Endothelial cell of umbilical vein (primary cell): ENCODE measurements around the gene SPTSSB. TPM values are rescaled to one million over a fixed set of nuclear protein-coding genes. Genes with fewer than 3 reads are reported as not detected.

Experiments
- BruUV-seq: library from RNA; stranded (reverse); fragments of 400-500 nt; replicated peaks from 2 replicates; lab custom pipeline; 2021; lab: Mats Ljungman, UMichigan
- CTCF ChIA-PET: fragments of 300-600, 350-600 bp; sonication (Branson Sonifier 250); formaldehyde crosslinking; loops from one replicate; lab custom pipeline; 2021; ENCODE audit warnings: antibody characterized with exemption, inconsistent platforms; lab: Charles Lee
- POLR2A ChIA-PET: fragments of 300-600, 350-600 bp; sonication (Branson Sonifier 250); formaldehyde crosslinking; loops from one replicate; lab custom pipeline; 2021; ENCODE audit warnings: antibody characterized with exemption, inconsistent platforms; lab: Charles Lee
- DNase-seq: peaks from one replicate; pipeline ENCODE4 v3.0.0-alpha.2; 2011; ENCODE audit warnings: low read depth, low spot score
- FAIRE-seq: peaks from 2 replicates; lab custom pipeline; 2011; peaks lifted over from hg19 to GRCh38; lab: Jason Lieb, UNC
- H2AFZ ChIP-seq: 2 replicates; pipeline ENCODE4 v1.6.0; 2012; ENCODE audit warnings: low read depth, low read length, control low read depth, inconsistent platforms
- H3K27ac ChIP-seq: 2 replicates; pipeline ENCODE4 v1.5.1; 2011; ENCODE audit warnings: low read depth, mild to moderate bottlenecking, control low read depth, low read length, moderate library complexity; ENCODE audit not compliant: insufficient read depth
- H3K27me3 ChIP-seq, 2 experiments: 2 replicates each; pipeline versions ENCODE4 v1.6.0 to v1.6.1; 2011; ENCODE audit warnings: low read length in 2 of 2, mixed read lengths in 1 of 2; ENCODE audit not compliant: control insufficient read depth in 2 of 2, insufficient read depth in 2 of 2
- H3K36me3 ChIP-seq, 2 experiments: 2 replicates in 1 of 2; 3 replicates in 1 of 2; pipeline ENCODE4 v1.5.1; 2011; ENCODE audit warnings: low read length in 2 of 2, mild to moderate bottlenecking in 1 of 2, moderate library complexity in 1 of 2; ENCODE audit not compliant: control insufficient read depth in 2 of 2, insufficient read depth in 2 of 2; ENCODE audit errors: extremely low read depth in 1 of 2
- H3K4me1 ChIP-seq: 3 replicates; pipeline ENCODE4 v1.5.1; 2011; ENCODE audit warnings: mild to moderate bottlenecking, low read length; ENCODE audit not compliant: control insufficient read depth, insufficient read depth; ENCODE audit errors: extremely low read depth
- H3K4me2 ChIP-seq: 2 replicates; pipeline ENCODE4 v1.6.1; 2011; ENCODE audit warnings: low read length, control low read depth, mixed read lengths; ENCODE audit not compliant: insufficient read depth
- H3K4me3 ChIP-seq, 3 experiments: fragments of 200-600 bp in 1 of 3; sonication (generic), shearing (Covaris generic) in 1 of 3; replicated peaks in 1 of 3; 2 replicates each; pipeline ENCODE4 v1.5.1; 2011 to 2016; ENCODE audit warnings: control low read depth in 3 of 3, low read length in 3 of 3, mild to moderate bottlenecking in 2 of 3, inconsistent platforms in 1 of 3, low read depth in 1 of 3, moderate library complexity in 1 of 3; ENCODE audit not compliant: insufficient read depth in 1 of 3
- H3K79me2 ChIP-seq: 2 replicates; pipeline ENCODE4 v1.6.0; 2012; ENCODE audit warnings: low read length, inconsistent platforms; ENCODE audit not compliant: control insufficient read depth, insufficient read depth
- H3K9ac ChIP-seq: replicated peaks from 2 replicates; pipeline ENCODE3; 2011; ENCODE audit warnings: low read length, control low read depth; ENCODE audit not compliant: insufficient read depth; ENCODE audit errors: extremely low read depth
- H3K9me1 ChIP-seq: replicated peaks from 3 replicates; pipeline ENCODE4 v1.6.0; 2011; ENCODE audit warnings: mild to moderate bottlenecking, low read length; ENCODE audit not compliant: control insufficient read depth, insufficient read depth; ENCODE audit errors: extremely low read depth
- H3K9me3 ChIP-seq: replicated peaks from 2 replicates; pipeline ENCODE4 v1.5.1; 2012; ENCODE audit warnings: low read length, inconsistent platforms; ENCODE audit not compliant: control insufficient read depth, insufficient read depth
- H4K20me1 ChIP-seq: replicated peaks from 2 replicates; pipeline ENCODE3; 2011; ENCODE audit warnings: mild to moderate bottlenecking, low read length; ENCODE audit not compliant: control insufficient read depth, insufficient read depth; ENCODE audit errors: extremely low read depth
- FOS ChIP-seq: IDR thresholded peaks from 2 replicates; pipeline ENCODE4 v1.6.1; 2011; ENCODE audit warnings: mild to moderate bottlenecking, low read length, moderate library complexity, borderline replicate concordance; ENCODE audit not compliant: insufficient read depth
- JUN ChIP-seq: IDR thresholded peaks from 2 replicates; pipeline ENCODE4 v1.6.1; 2011; ENCODE audit warnings: borderline replicate concordance, low read depth; ENCODE audit not compliant: insufficient read length, insufficient read depth
- MYC ChIP-seq: IDR thresholded peaks from one replicate; pipeline ENCODE4 v1.6.1; 2011; ENCODE audit warnings: mild to moderate bottlenecking, low read depth, low read length
- POLR2A ChIP-seq: IDR thresholded peaks from 2 replicates; pipeline ENCODE4 v1.6.1; 2012; ENCODE audit warnings: low read depth, mild to moderate bottlenecking, control low read depth, low read length
- POLR2AphosphoS5 ChIP-seq: IDR thresholded peaks from 2 replicates; pipeline ENCODE4 v1.6.1; 2012; ENCODE audit warnings: low read depth, mild to moderate bottlenecking, control low read depth, low read length, moderate library complexity; ENCODE audit not compliant: insufficient read depth
- dilution Hi-C: fragments of 300-500 bp; cut with MboI; formaldehyde crosslinking; loops from one replicate; pipeline ENCODE4 v1.15.0; 2019; ENCODE audit warnings: low sequenced_read_pairs; ENCODE audit not compliant: extremely low pct_ligation_motif_present
- intact Hi-C: fragments of 100-400 bp; cut with micrococcal nuclease; formaldehyde crosslinking; loops from one replicate; pipeline ENCODE4 v1.10.0; 2022
- polyA plus RNA-seq, 4 experiments: library from polyadenylated mRNA; depleted of rRNA in 3 of 4; stranded (reverse) in 3 of 4; unstranded in 1 of 4; fragments of >200 nt; gene quantifications; 2 replicates each; pipeline versions ENCODE4 v1.2.1 to v1.2.3, GENCODE V29; 2011 to 2012; ENCODE audit warnings: missing spikeins in 1 of 4
- total RNA-seq: library from RNA; stranded (reverse); gene quantifications from 2 replicates; pipeline ENCODE4 v1.2.3, GENCODE V29; 2021
- TF ChIP-seq, protein P1 (sequence below), 2 donors: IDR thresholded peaks; 1 replicate in 1 of 2; 2 replicates in 1 of 2; pipeline ENCODE4 v1.5.1; 2011; ENCODE audit warnings: low read length in 2 of 2, mild to moderate bottlenecking in 2 of 2, moderate library complexity in 2 of 2, control low read depth in 1 of 2, inconsistent platforms in 1 of 2, low read depth in 1 of 2; ENCODE audit not compliant: insufficient read depth in 1 of 2; ENCODE audit errors: extremely low read depth in 1 of 2

The SPTSSB gene
- total and polyA plus RNA-seq, 2 donors (not counting 3 experiments of a cell fraction or from before 2014, with no cell fraction given) = not detected

DNA sequence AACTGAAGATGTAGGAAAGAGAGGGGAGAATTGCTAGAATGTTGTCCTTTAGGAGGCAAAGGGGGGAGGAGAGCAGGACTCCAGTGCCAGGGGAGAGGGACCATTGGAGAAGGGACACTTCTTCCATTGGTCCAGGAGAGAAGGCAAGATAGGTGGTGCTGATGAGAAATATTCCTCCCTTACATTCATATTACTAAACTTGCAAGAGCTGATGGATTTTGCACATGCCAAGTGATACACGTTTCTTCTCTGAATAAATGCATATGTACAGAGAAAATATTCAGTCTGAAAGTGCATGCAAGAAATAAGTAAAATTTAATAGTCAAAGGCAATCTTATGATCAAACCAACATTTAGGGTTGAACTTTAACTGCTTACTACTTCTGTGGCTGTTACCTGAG, 21.5 kb upstream of the SPTSSB start:
- no peak overlapping the region for H3K4me2 ChIP-seq
- no peaks in the 10 kb centered on the region for H4K20me1 ChIP-seq
- no peaks in the 10 kb centered on the region for H3K9me1 ChIP-seq
- no peak overlapping the region for H3K27ac ChIP-seq
- intact Hi-C loops = no loop called here
- peaks cover 7 to 8% of the 10 kb centered on the region in 2 experiments for H3K27me3 ChIP-seq
- no peak overlapping the region for H3K4me3 ChIP-seq
- TF ChIP-seq JUN (no peak), FOS (no peak), POLR2A (no peak)
- ChIA-PET POLR2A (no interaction called here), CTCF (interaction anchor here (1.1 to 1.5 kb wide), 2 partner anchors 11 to 98 kb away, joined by 3 to 4 read pairs; no protein-coding TSS in a partner anchor)
- H3K36me3 ChIP-seq = no peaks in the 10 kb centered on the region
- no peak for FAIRE-seq
- BruUV-seq = no TSS peak
- dilution Hi-C loops = no loop called here
- no peak overlapping the region for H2AFZ ChIP-seq
- no peak overlapping the region for H3K9ac ChIP-seq
- H3K4me1 ChIP-seq = no peaks in the 10 kb centered on the region
- no peaks in the 10 kb centered on the region for H3K79me2 ChIP-seq
- no peaks in the 10 kb centered on the region for H3K9me3 ChIP-seq
- no peak for DNase-seq

DNA sequence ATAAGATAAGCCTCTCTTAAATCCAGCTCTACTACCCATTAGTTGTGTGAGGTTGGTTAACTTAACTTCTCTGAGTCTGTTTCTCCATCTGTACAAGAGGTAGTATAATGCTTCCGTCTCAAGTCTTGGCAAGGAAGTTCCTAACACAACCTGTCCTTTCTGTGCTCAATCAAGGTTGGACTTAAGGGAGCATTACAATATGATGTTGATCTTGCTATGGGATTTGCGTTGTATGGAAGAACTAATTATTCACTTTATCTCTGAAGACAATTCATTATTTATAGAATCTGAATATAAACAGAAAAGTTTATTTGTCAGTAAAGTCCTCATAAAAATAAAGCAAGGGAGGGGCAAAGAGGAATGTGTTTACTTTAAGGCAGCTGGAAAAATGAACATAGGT, 18.9 kb upstream of the SPTSSB start:
- ChIA-PET POLR2A (no interaction called here), CTCF (no interaction called here)
- H3K4me3 ChIP-seq = no peak overlapping the region
- no peaks in the 10 kb centered on the region for H3K36me3 ChIP-seq
- no peaks in the 10 kb centered on the region for H3K9me1 ChIP-seq
- H3K27me3 ChIP-seq = peaks cover 4 to 13% of the 10 kb centered on the region in 2 experiments
- no peak for TF ChIP-seq MYC
- TF ChIP-seq POLR2AphosphoS5 = no peak
- TF ChIP-seq, protein P1, sequence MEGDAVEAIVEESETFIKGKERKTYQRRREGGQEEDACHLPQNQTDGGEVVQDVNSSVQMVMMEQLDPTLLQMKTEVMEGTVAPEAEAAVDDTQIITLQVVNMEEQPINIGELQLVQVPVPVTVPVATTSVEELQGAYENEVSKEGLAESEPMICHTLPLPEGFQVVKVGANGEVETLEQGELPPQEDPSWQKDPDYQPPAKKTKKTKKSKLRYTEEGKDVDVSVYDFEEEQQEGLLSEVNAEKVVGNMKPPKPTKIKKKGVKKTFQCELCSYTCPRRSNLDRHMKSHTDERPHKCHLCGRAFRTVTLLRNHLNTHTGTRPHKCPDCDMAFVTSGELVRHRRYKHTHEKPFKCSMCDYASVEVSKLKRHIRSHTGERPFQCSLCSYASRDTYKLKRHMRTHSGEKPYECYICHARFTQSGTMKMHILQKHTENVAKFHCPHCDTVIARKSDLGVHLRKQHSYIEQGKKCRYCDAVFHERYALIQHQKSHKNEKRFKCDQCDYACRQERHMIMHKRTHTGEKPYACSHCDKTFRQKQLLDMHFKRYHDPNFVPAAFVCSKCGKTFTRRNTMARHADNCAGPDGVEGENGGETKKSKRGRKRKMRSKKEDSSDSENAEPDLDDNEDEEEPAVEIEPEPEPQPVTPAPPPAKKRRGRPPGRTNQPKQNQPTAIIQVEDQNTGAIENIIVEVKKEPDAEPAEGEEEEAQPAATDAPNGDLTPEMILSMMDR (IDR thresholded peaks at IDR 0.05; ENCODE audit: extremely low read depth in 1 of 2, insufficient read depth in 1 of 2, low read depth in 1 of 2, low read length in 2 of 2) = no peak
- no peak for TF ChIP-seq POLR2A
- H2AFZ ChIP-seq = no peak overlapping the region
- no peak for FAIRE-seq
- BruUV-seq = no TSS peak
- H3K4me1 ChIP-seq = no peaks in the 10 kb centered on the region
- DNase-seq = no peak
- H4K20me1 ChIP-seq = no peaks in the 10 kb centered on the region
- H3K9ac ChIP-seq = no peak overlapping the region
- no peaks in the 10 kb centered on the region for H3K9me3 ChIP-seq
- dilution Hi-C loops = no loop called here
- H3K79me2 ChIP-seq = no peaks in the 10 kb centered on the region
- no peak overlapping the region for H3K27ac ChIP-seq
- H3K4me2 ChIP-seq = no peak overlapping the region
- intact Hi-C loops = no loop called here
